ENCODE results near the gene BLNK. TPM values are rescaled to one million over a fixed set of nuclear protein-coding genes. Genes with fewer than 3 reads are reported as not detected.
A peak's percentile ranks its signal among the peaks of the same experiment; 100 is the strongest.

The BLNK gene
- total RNA-seq, 1 donor from 2014 or later: 0.38 TPM

DNA sequence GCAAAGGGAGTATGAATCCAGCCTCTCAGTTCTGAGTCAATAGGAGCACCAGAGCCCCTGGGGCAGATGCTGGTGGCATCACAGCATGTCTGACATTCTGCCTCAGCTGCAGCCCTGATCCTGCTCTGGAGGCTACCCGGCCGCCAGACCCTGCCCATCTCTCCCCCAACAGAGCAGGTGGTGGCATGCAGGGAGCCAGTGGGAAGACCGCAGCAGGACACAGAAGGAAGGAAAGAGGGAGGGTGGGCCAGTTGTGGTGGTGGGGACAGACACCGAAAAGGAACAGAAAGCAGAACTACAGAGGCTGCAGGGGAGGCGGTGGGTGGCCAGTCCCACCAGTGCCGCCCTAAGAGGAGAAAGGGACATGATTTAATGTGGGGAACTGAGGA, 35.3 kb downstream of the BLNK start:
- H3K4me3 ChIP-seq (ENCODE audit: low read depth, low read length): no peak overlapping the region
- DNase-seq (ENCODE audit: low read depth): no peak
- H3K36me3 ChIP-seq (ENCODE audit: control insufficient read depth, insufficient read depth, low read length): no peaks in the 10 kb centered on the region
- H3K27me3 ChIP-seq (ENCODE audit: control insufficient read depth, insufficient read depth, low read length): no peaks in the 10 kb centered on the region
- TF ChIP-seq, protein P1, sequence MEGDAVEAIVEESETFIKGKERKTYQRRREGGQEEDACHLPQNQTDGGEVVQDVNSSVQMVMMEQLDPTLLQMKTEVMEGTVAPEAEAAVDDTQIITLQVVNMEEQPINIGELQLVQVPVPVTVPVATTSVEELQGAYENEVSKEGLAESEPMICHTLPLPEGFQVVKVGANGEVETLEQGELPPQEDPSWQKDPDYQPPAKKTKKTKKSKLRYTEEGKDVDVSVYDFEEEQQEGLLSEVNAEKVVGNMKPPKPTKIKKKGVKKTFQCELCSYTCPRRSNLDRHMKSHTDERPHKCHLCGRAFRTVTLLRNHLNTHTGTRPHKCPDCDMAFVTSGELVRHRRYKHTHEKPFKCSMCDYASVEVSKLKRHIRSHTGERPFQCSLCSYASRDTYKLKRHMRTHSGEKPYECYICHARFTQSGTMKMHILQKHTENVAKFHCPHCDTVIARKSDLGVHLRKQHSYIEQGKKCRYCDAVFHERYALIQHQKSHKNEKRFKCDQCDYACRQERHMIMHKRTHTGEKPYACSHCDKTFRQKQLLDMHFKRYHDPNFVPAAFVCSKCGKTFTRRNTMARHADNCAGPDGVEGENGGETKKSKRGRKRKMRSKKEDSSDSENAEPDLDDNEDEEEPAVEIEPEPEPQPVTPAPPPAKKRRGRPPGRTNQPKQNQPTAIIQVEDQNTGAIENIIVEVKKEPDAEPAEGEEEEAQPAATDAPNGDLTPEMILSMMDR (IDR thresholded peaks at IDR 0.05; ENCODE audit: insufficient read depth, low read length, poor library complexity, severe bottlenecking): no peak

DNA sequence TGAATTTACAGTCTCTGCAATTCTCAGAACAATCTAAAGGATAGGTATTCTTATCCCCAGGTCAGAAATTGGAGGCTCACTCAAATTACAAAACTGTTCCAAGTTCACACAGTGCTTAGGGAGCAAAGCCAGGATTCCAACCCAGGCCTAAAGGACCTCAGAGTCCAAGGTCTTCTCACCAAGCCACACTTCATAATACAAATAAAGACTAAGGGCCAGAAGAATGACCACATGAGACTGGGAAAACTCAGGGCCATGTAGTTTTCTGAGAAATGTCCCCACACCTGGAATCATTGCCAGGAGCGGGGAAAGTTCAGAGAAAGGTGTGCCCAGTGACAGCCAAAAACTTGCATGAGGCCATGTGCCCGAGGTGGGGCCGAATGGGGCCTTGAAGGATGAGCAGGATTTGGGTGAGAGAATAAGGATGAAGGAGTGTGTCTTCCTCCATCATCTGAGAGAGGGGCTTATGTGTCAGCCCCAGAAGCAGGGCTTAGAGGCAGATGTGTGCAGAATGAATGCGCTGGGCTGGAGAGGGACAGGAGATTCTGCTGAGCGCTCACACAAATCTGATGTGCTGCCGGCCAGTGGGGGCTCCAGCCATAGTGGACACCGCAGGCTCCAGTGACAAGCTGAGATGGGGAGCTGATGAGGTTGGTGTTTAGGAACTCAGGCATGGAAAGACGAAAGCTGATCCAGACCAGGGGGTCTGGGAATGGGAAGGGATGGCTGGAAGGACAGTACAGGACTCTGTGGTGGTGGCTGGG, 35.9 kb downstream of the BLNK start:
- no peaks in the 10 kb centered on the region for H3K27me3 ChIP-seq (ENCODE audit: control insufficient read depth, insufficient read depth, low read length)
- DNase-seq (ENCODE audit: low read depth): no peak
- no peaks in the 10 kb centered on the region for H3K36me3 ChIP-seq (ENCODE audit: control insufficient read depth, insufficient read depth, low read length)
- TF ChIP-seq, protein P1 (IDR thresholded peaks at IDR 0.05; ENCODE audit: insufficient read depth, low read length, poor library complexity, severe bottlenecking): no peak
- H3K4me3 ChIP-seq (ENCODE audit: low read depth, low read length): no peak overlapping the region

DNA sequence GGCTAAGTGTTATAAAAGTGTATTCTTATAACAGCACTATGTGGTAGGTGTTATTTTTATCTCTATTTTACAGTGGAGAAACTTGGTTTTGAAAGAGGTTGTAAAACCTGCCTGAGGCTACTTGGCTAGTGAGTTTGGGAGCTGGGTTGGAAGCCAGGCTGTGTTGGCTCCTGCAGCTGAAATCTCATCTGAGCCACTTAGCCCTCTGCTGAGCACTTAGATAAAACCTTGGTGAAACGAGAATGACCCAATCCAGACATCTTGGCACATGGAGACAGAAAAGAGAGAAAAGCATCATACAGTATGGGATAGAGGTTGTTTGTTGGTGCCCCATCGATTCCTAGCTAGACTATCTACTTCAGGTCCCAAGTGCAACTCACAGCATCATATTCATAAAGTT, 37.4 kb downstream of the BLNK start:
- H3K4me3 ChIP-seq (ENCODE audit: low read depth, low read length): no peak overlapping the region
- no peaks in the 10 kb centered on the region for H3K36me3 ChIP-seq (ENCODE audit: control insufficient read depth, insufficient read depth, low read length)
- H3K27me3 ChIP-seq (ENCODE audit: control insufficient read depth, insufficient read depth, low read length): no peaks in the 10 kb centered on the region
- TF ChIP-seq, protein P1 (IDR thresholded peaks at IDR 0.05; ENCODE audit: insufficient read depth, low read length, poor library complexity, severe bottlenecking): no peak
- no peak for DNase-seq (ENCODE audit: low read depth)

DNA sequence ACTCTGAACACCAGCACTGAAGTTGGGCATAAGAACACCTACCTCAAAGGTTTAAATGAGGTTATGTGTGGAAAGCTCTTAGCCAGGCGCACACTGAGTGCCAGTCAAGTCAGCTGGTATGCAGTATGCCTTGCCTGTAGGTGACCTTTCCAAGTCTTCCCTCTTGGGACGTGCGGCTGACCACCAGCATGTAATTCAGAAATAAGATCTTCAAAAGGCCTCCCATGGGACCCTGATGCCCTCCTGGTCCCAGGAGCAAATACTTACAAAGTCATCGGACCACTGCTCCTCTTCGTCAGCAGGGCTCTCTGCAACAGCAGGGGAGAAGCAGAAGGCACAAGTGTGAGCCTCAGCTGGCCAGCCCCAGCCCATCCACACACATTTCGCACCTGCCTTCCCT, 40.8 kb downstream of the BLNK start:
- TF ChIP-seq, protein P1 (IDR thresholded peaks at IDR 0.05; ENCODE audit: insufficient read depth, low read length, poor library complexity, severe bottlenecking): no peak
- no peaks in the 10 kb centered on the region for H3K36me3 ChIP-seq (ENCODE audit: control insufficient read depth, insufficient read depth, low read length)

DNA sequence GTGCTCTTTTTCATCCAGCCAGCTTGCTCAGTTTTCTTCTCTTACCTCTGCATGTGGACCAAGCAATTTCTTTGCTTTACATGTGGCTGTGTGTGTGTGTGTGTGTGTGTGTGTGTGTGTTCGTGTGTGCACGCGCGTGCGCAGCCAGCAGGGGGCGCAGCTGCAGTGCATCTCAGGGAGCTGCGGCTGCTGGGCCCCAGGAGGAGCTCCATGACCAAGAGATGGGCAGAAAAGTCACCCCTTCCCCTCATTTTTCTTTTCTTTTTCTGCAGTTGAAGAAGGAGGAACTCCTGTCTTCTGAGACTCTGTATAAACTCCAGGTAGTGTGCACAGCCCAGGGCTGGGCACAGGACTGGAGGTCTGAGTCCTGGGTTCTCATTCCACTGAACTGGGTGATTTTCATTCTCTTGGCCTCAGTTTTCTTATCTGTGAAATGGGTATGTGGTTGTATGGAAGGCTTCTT, 41.8 kb downstream of the BLNK start:
- DNase-seq (ENCODE audit: low read depth): no peak
- H3K27me3 ChIP-seq (ENCODE audit: control insufficient read depth, insufficient read depth, low read length): no peaks in the 10 kb centered on the region
- no peaks in the 10 kb centered on the region for H3K36me3 ChIP-seq (ENCODE audit: control insufficient read depth, insufficient read depth, low read length)
- TF ChIP-seq, protein P1 (IDR thresholded peaks at IDR 0.05; ENCODE audit: insufficient read depth, low read length, poor library complexity, severe bottlenecking): peak; percentile 97
- no peak overlapping the region for H3K4me3 ChIP-seq (ENCODE audit: low read depth, low read length)

More for the DNA sequence above, 40.8 kb downstream of the BLNK start:
- Histone ChIP-seq H3K4me3 (ENCODE audit: low read depth, low read length) (no peak overlapping the region), H3K27me3 (ENCODE audit: control insufficient read depth, insufficient read depth, low read length) (no peaks in the 10 kb centered on the region)
- DNase-seq (ENCODE audit: low read depth): no peak

Measured in kidney epithelial cell (primary cell).